NCI-H69 (cell line): ENCODE measurements around the gene IGLL5.
"Not testable (repeated sequence)": the region's sequence is repeated elsewhere in the genome, so short reads cannot be mapped to it uniquely, and the experiment has no call there.

Source experiments
- DNase-seq: peaks from one replicate; lab custom pipeline; 2025; lab: John Stamatoyannopoulos, UW

The IGLL5 gene

GRCh38 chr22:22900527-22901205, 13.1 kb downstream of the IGLL5 start:
- DNase-seq, result not testable (repeated sequence)

GRCh38 chr22:22901578-22902218, 14.1 kb downstream of the IGLL5 start:
- DNase-seq, result no peak

- DNase-seq, result no peak
These were observed 14.8 kb downstream of the IGLL5 start for GRCh38 chr22:22902247-22903001.

- no peak for DNase-seq
These were observed 15.8 kb downstream of the IGLL5 start for GRCh38 chr22:22903355-22903777.

GRCh38 chr22:22903781-22904192, 16.2 kb downstream of the IGLL5 start:
- DNase-seq, result peak; percentile 6

GRCh38 chr22:22904736-22905135, 17.1 kb downstream of the IGLL5 start:
- not testable (repeated sequence) for DNase-seq

- not testable (repeated sequence) for DNase-seq
These were observed 18.8 kb downstream of the IGLL5 start for GRCh38 chr22:22906391-22906790.

- DNase-seq, result no peak
These were observed 19.4 kb downstream of the IGLL5 start for GRCh38 chr22:22906907-22907550.

GRCh38 chr22:22907551-22908494, 20.2 kb downstream of the IGLL5 start:
- no peak for DNase-seq

GRCh38 chr22:22908495-22908861, 20.9 kb downstream of the IGLL5 start:
- no peak for DNase-seq

- no peak for DNase-seq
These were observed 21.5 kb downstream of the IGLL5 start for GRCh38 chr22:22908941-22909604.

- DNase-seq, result no peak
These were observed 22.1 kb downstream of the IGLL5 start for GRCh38 chr22:22909605-22910271.

- no peak for DNase-seq
These were observed 22.9 kb downstream of the IGLL5 start for GRCh38 chr22:22910272-22911240.

GRCh38 chr22:22911327-22912134, 23.9 kb downstream of the IGLL5 start:
- no peak for DNase-seq

- DNase-seq, result no peak
These were observed 24.7 kb downstream of the IGLL5 start for GRCh38 chr22:22912135-22912987.

- no peak for DNase-seq
These were observed 25.3 kb downstream of the IGLL5 start for GRCh38 chr22:22912988-22913253.

GRCh38 chr22:22913989-22914388, 26.4 kb downstream of the IGLL5 start:
- DNase-seq, result no peak
